ENCODE measurements around the gene MAJIN. TPM values are rescaled to one million over a fixed set of nuclear protein-coding genes. Genes with fewer than 3 reads are reported as not detected.
A peak's percentile ranks its signal among the peaks of the same experiment; 100 is the strongest.
"Not testable (repeated sequence)": the region's sequence is repeated elsewhere in the genome, so short reads cannot be mapped to it uniquely, and the experiment has no call there.

Gene MAJIN
- total RNA-seq, 1 donor from 2014 or later, result not detected

GRCh38 chr11:64990222-64990923, 18.5 kb upstream of the MAJIN start:
- DNase-seq, result peak; percentile 31

- no peak for DNase-seq
Observed at GRCh38 chr11:64989416-64989815, 17.5 kb upstream of the MAJIN start.

DNA sequence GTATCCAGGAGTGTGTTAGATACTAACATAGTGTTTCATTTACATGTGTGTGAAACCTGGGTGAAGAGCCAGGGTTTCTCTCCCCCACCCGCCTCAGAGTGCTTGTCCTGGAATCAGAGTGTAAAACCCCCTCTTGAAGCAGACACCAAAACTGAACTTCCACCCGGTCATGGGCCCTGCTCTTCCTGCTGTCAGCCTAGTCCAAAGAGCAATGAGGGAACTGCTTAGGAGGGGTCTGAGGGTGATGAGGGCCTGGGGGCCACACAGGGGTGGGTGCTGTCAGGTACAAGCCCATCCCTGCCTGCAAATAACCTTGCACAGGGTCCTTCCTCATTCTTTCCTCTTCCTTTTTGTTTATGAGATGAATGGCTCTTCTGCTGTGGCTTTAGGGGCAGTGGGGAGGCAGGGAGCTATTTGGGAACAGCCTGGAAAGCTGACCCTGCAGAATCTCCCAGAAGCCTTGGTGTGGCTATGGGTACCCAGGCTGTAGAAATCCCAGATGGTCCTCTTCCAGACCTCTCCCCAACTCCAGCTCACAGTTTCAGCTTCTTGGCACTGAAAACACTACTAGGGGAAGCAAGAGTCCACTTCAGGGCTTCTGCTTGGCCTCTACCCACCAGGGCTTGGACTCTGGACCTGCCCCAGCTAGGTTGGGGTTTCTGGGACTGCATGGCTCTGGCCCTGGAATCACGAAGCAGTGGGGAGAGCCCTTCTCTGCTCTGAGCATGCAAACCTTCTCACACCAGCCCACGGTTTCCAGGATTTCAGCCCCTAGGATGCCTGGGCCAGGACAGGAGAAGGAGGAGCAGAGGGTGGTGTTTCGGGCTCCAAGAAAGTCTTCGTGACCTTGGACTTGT, 16.3 kb upstream of the MAJIN start:
- no peak for DNase-seq

DNA sequence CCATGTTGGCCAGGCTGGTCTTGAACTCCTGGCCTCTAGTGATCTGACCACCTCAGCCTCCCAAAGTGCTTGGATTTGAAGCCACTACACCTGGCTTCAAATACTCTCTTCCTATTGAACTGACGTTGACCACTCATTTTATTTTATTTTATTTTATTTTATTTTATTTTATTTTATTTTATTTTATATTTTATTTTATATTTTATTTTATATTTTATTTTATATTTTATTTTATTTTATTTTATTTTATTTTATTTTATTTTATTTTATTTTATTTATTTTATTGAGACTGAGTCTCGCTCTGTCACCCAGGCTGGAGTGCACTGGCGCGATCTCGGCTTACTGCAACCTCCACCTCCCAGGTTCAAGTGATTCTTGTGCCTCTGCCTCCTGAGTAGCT, 11.4 kb upstream of the MAJIN start:
- not testable (repeated sequence) for DNase-seq

GRCh38 chr11:64976651-64977050, 4.7 kb upstream of the MAJIN start:
- no peak for DNase-seq

- DNase-seq, result no peak
Observed at GRCh38 chr11:64974124-64974523, 2.2 kb upstream of the MAJIN start.

- DNase-seq, result no peak
Observed at GRCh38 chr11:64970731-64971151, 1.2 kb downstream of the MAJIN start.

- DNase-seq, result no peak
Observed at GRCh38 chr11:64969209-64969608, 2.7 kb downstream of the MAJIN start.

DNA sequence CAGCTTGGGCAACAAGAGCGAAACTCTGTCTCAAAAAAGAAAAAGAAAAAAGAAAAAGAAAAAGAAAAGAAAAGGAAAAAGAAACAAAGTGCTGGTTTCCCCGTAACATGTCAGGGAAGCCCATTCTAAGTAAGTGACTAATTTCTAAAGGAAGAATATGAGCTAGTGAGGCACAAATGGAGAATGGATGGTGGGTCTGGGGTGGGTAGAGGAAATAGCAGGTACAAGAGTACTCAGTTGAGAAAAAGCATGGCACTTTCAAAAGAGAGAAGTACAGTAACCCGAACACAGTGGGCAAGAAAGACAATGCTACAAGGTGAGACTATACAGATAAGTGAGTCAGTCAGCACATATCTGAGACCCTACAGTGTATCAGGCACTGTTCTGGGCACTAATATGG, 4.5 kb downstream of the MAJIN start:
- DNase-seq, result no peak

GRCh38 chr11:64963072-64963631, 8.8 kb downstream of the MAJIN start:
- DNase-seq, result no peak

DNA sequence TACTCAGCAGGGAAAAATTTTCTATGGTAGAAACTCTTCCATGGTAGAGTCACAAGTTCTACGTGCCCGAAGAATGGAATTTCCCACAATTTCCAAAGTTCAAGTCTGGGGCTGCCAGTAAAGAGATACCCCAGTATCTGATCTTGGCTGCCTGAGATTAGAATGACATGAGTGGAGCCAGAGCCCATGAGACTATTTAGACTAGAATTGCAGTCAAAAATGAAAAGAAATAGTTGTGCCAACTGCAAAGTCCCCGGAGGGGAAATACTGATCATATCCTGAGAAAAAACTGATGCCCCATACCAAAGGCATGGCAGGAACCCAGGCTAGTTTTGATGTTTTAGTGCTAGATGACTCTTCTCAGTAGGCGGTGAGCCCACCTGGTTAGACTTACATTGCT, 11.2 kb downstream of the MAJIN start:
- no peak for DNase-seq

- DNase-seq, result no peak
Observed at GRCh38 chr11:64959498-64959897, 12.4 kb downstream of the MAJIN start.

- DNase-seq, result no peak
Observed at GRCh38 chr11:64954201-64954600, 17.7 kb downstream of the MAJIN start.

DNA sequence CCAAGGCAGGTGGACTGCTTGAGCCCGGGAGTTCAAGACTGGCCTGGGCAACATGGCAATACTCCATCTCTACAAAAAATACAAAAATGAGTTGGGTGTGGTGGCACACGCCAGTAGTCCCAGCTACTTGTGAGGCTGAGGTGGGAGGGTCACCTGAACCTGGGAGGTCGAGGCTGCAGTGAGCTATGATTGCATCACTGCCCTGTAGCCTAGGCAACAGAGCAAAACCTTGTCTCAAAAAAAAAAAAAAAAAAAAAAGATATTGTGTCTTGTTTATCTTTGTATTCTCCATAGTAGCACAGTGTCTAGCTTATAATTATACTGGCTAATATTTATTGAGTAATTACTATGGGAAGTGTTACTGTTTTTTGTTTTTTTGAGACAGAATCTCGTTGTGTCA, 20.4 kb downstream of the MAJIN start:
- DNase-seq, result no peak

GRCh38 chr11:64947208-64947814, 24.6 kb downstream of the MAJIN start:
- no peak for DNase-seq

GRCh38 chr11:64936539-64936938, 35.4 kb downstream of the MAJIN start:
- DNase-seq, result no peak

DNA sequence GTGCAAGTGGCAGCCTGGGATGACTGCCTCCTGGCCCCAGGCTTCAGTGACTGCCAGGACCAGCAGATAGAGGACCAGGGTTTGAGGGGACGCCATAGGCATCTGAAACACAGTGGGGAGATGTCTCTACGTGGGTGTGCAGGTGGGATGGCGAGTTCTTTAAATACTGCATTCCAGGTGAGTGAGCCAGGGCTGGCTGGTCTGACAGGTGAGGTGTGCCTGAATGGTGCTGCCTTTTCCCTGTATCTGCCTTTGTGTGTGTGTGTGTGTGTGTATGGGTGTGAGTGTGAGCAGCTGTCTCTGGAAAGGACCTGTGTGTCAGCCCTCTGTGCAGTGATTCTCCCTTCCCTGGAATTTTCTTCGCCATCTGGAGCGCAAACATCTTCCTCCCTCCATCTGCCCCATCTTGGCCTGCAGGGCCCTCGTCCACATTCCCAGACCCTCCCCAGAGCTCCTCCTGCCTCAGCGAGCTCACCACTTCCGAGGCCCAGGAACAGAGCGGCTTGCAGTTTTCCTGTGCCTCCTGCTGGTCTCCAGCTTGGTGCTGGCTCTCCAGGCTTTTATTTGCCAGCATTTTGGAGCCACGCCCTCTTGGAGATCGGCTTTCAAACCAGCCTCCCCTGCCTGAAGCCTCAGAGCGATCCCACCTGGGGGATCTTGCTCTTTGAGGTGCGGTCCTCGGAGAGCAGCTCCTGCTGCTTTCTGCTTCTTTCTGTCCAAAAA, 36.4 kb downstream of the MAJIN start, which contains the start of gene GPHA2:
Gene GPHA2, minus strand, starts transcription at position 535 of the 723 bp plus-strand sequence. Its CDS starts 433 bp downstream, at position 102.
- DNase-seq, result peak; percentile 56

DNA sequence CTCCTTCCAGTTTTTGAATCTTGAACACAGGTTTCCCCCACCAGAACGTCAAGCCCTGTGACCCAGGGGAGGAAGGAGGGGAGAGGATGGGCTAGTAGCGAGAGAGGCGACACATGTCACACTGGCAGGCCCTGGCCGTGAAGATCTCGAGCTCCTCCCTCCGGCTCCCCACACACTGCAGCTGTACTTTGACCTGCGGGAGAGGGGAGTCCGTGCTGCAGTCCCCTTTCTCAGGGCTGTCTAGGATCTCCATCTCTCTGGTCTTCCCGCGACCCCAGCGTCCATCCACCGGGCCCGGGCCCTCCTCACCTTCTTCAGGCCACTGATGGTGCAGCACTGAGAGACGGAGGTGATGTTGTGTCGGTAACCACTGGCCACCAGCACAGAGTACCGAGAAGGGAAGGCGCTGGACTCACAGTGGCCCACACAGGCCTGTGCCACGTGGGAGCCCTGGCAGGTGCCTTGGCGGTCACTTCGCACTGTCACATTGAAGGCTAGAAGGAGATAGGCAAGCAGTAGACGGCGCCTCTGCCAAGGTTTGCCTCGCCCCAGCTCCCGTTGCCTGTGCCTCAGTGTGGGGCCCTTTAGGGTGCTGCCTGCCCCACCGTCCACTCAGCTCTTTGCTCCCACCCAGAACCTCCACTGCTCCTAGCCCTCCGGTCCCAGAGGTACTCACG, 37.1 kb downstream of the MAJIN start:
- DNase-seq, result no peak

DNA sequence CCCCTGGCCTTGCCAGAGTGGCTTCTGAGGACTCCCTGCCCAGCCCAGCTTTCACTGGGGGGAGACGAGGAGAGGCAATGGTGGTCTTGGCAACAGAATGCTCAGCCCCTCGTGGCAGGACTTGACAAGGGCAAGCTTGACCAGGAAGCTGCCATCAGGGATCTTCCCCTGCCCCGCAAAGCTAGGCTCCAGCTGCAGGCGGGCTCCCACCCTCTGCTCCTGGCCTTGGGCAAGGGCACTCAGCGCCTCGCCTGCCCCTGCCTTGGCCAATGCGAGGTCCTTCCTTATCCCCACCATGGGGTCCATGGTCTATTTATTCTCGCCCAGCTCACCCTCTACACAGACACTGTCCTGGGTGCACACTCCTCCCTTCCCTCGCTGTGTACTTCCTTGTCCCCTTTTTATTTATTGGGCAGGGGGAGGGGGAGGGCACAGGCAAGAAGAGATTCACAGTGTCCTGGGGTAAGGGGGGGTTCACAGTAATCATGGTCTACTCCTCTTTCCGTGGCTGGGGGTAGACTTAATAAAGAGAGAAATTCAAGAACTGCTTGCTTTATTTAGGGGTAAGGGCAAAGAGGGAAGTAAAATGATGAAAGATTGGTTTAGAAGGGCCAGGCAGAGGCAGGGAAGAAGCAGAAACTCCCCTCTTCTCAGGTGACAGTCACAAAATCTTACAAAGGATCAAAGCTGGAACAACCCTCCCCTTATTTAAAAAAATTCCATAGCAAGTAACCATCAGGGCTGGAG, 37.8 kb downstream of the MAJIN start:
- no peak for DNase-seq

GRCh38 chr11:64933213-64933934, 38.5 kb downstream of the MAJIN start:
- no peak for DNase-seq
